ENCODE measurements around the gene RNF212B. TPM values are rescaled to one million over a fixed set of nuclear protein-coding genes. Genes with fewer than 3 reads are reported as not detected.

The RNF212B gene
- total and polyA plus RNA-seq, 2 of the 13 experiments (the other 11 are each of a cell fraction or from before 2014, with no cell fraction given): 0.05 TPM; not detected in 1

DNA sequence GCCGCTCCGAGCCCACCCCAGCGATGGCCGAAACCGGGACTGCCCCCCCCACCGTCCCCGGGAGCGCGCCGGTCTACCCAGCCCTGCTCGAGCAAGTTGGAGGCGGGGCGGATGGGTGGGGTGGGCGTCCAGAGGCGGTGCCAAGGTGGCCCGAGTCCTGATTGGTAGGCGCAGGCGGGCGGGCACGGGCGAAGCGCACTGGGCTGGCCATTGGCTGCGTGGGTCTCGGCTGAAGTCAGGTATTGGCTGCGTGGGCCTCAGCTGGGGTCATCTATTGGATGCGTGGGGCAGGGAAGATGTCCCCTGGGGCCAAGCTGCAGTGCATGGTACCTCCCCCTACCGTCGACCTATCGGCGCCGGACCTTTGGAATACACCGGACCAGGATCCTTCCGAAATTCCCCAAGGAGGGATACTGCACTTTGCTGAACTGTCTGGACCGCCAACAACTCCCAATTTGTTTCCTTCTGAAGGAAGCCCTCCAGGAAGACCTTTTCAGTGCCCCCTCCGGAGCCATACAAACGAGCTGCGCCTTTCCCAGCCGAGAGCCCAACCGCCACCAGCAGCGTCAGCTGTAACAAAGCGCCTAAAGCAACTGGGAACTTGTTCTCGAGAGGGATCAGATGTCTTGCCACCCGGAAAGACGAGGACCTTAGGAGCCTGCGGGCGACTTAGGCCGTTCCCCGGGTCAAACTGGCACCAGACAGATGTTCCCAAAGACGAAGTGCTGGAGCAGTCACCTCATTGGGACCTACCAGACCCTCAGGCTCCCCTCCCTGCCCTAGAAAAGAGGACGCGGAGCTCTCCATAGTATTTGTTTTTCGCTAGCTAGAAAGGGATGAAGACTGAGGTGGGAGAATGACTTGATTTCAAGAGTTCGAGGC is 48.5 kb downstream of the RNF212B start, which contains the start of gene HOMEZ (continued):
- TF ChIP-seq HMGA1 (CRISPR knock-in tag; conservative IDR thresholded peaks at IDR 0.05) (0 out of 2 replicates have a peak, but pooled peaks have one; percentile 90), FIP1L1 (IDR thresholded peaks at IDR 0.05; ENCODE audit: borderline replicate concordance, insufficient read depth, low read depth, low read length) (0 out of 2 replicates have a peak, but pooled peaks have one; percentile 69), ZNF333 (CRISPR knock-in tag; IDR thresholded peaks at IDR 0.05; ENCODE audit: borderline replicate concordance) (peak; percentile 97; the same call in 1 of the 2 replicates), PHB2 (IDR thresholded peaks at IDR 0.05; ENCODE audit: partially characterized antibody) (no peak), ZNF556 (CRISPR knock-in tag; IDR thresholded peaks at IDR 0.05; ENCODE audit: borderline replicate concordance) (peak; percentile 96), RARG (CRISPR knock-in tag; IDR thresholded peaks at IDR 0.05; ENCODE audit: low read depth) (peak; percentile 92; the same call in 1 of the 2 replicates), ZNF510 (CRISPR knock-in tag; IDR thresholded peaks at IDR 0.05; ENCODE audit: low read depth) (peak; percentile 84), TOE1 (CRISPR knock-in tag; IDR thresholded peaks at IDR 0.05) (peak; percentile 35; the same call in 1 of the 2 replicates), ZNF205 (CRISPR knock-in tag; IDR thresholded peaks at IDR 0.05) (peak; percentile 93), KMT2B (CRISPR knock-in tag; IDR thresholded peaks at IDR 0.05) (peak; percentile 95), ZNF776 (CRISPR knock-in tag; IDR thresholded peaks at IDR 0.05) (0 out of 2 replicates have a peak, but pooled peaks have one; percentile 63), ZNF761 (CRISPR knock-in tag; conservative IDR thresholded peaks at IDR 0.05) (no peak; the same call in 1 of the 2 replicates), ELF1 (CRISPR knock-in tag; IDR thresholded peaks at IDR 0.05) (peak; percentile 45; the same call in 1 of the 2 replicates)
- TF ChIP-seq, protein P1, sequence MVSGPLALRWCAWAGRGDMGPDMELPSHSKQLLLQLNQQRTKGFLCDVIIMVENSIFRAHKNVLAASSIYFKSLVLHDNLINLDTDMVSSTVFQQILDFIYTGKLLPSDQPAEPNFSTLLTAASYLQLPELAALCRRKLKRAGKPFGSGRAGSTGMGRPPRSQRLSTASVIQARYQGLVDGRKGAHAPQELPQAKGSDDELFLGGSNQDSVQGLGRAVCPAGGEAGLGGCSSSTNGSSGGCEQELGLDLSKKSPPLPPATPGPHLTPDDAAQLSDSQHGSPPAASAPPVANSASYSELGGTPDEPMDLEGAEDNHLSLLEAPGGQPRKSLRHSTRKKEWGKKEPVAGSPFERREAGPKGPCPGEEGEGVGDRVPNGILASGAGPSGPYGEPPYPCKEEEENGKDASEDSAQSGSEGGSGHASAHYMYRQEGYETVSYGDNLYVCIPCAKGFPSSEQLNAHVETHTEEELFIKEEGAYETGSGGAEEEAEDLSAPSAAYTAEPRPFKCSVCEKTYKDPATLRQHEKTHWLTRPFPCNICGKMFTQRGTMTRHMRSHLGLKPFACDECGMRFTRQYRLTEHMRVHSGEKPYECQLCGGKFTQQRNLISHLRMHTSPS (CRISPR knock-in tag; IDR thresholded peaks at IDR 0.05; ENCODE audit: low read depth): peak; percentile 23; the same call in 1 of the 2 replicates
- TF ChIP-seq, protein P2, sequence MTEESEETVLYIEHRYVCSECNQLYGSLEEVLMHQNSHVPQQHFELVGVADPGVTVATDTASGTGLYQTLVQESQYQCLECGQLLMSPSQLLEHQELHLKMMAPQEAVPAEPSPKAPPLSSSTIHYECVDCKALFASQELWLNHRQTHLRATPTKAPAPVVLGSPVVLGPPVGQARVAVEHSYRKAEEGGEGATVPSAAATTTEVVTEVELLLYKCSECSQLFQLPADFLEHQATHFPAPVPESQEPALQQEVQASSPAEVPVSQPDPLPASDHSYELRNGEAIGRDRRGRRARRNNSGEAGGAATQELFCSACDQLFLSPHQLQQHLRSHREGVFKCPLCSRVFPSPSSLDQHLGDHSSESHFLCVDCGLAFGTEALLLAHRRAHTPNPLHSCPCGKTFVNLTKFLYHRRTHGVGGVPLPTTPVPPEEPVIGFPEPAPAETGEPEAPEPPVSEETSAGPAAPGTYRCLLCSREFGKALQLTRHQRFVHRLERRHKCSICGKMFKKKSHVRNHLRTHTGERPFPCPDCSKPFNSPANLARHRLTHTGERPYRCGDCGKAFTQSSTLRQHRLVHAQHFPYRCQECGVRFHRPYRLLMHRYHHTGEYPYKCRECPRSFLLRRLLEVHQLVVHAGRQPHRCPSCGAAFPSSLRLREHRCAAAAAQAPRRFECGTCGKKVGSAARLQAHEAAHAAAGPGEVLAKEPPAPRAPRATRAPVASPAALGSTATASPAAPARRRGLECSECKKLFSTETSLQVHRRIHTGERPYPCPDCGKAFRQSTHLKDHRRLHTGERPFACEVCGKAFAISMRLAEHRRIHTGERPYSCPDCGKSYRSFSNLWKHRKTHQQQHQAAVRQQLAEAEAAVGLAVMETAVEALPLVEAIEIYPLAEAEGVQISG (CRISPR knock-in tag; IDR thresholded peaks at IDR 0.05): peak; percentile 87
- TF ChIP-seq, protein P3, sequence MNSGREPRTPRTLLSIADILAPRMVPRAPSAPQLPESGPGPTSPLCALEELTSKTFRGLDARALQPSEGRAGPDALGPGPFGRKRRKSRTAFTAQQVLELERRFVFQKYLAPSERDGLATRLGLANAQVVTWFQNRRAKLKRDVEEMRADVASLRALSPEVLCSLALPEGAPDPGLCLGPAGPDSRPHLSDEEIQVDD (CRISPR knock-in tag; IDR thresholded peaks at IDR 0.05; ENCODE audit: borderline replicate concordance): no peak; the same call in 1 of the 2 replicates
- TF ChIP-seq, protein P4, sequence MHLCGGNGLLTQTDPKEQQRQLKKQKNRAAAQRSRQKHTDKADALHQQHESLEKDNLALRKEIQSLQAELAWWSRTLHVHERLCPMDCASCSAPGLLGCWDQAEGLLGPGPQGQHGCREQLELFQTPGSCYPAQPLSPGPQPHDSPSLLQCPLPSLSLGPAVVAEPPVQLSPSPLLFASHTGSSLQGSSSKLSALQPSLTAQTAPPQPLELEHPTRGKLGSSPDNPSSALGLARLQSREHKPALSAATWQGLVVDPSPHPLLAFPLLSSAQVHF (CRISPR knock-in tag; IDR thresholded peaks at IDR 0.05): no peak
- TF ChIP-seq, protein P5, sequence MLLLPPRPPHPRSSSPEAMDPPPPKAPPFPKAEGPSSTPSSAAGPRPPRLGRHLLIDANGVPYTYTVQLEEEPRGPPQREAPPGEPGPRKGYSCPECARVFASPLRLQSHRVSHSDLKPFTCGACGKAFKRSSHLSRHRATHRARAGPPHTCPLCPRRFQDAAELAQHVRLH (CRISPR knock-in tag; IDR thresholded peaks at IDR 0.05; ENCODE audit: borderline replicate concordance, low read depth): peak; percentile 92
- TF ChIP-seq, protein P6, sequence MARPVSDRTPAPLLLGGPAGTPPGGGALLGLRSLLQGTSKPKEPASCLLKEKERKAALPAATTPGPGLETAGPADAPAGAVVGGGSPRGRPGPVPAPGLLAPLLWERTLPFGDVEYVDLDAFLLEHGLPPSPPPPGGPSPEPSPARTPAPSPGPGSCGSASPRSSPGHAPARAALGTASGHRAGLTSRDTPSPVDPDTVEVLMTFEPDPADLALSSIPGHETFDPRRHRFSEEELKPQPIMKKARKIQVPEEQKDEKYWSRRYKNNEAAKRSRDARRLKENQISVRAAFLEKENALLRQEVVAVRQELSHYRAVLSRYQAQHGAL (CRISPR knock-in tag; IDR thresholded peaks at IDR 0.05; ENCODE audit: not compliant biosample characterization): no peak

Measured in HepG2 (cell line).